Retinal pigment epithelial cell (primary cell): ENCODE measurements around the gene TSHZ2.

Experiments used
- DNase-seq: peaks from one replicate; pipeline ENCODE4 v3.0.0-alpha.2; 2010; ENCODE audit warnings: low read depth
- H3K4me3 ChIP-seq: 2 replicates; pipeline ENCODE4 v1.5.1; 2011; ENCODE audit warnings: mild to moderate bottlenecking, low read length, control low read depth, moderate library complexity
- CTCF ChIP-seq: conservative IDR thresholded peaks from 2 replicates; pipeline ENCODE4 v1.5.1; 2011; ENCODE audit warnings: low read depth, low read length, control low read depth, inconsistent platforms

TSHZ2 gene

GRCh38 chr20:53264604-53265003 is 292.4 kb downstream of the TSHZ2 start:
- TF ChIP-seq CTCF = no peak
- no peak for DNase-seq
- H3K4me3 ChIP-seq = no peak overlapping the region

GRCh38 chr20:53265304-53265875 is 293.2 kb downstream of the TSHZ2 start:
- DNase-seq = no peak
- TF ChIP-seq CTCF = no peak
- H3K4me3 ChIP-seq = no peak overlapping the region

- no peak for TF ChIP-seq CTCF
- H3K4me3 ChIP-seq = no peak overlapping the region
- no peak for DNase-seq
Observed at GRCh38 chr20:53269380-53269779, 297.2 kb downstream of the TSHZ2 start.

- no peak overlapping the region for H3K4me3 ChIP-seq
- no peak for DNase-seq
- no peak for TF ChIP-seq CTCF
Observed at GRCh38 chr20:53270792-53271375, 298.7 kb downstream of the TSHZ2 start.

- no peak for TF ChIP-seq CTCF
- no peak for DNase-seq
- H3K4me3 ChIP-seq = no peak overlapping the region
Observed at GRCh38 chr20:53274365-53274764, 302.2 kb downstream of the TSHZ2 start.

- no peak for DNase-seq
- H3K4me3 ChIP-seq = no peak overlapping the region
- TF ChIP-seq CTCF = no peak
Observed at GRCh38 chr20:53274807-53275206, 302.6 kb downstream of the TSHZ2 start.

GRCh38 chr20:53276143-53276542 is 304.0 kb downstream of the TSHZ2 start:
- no peak overlapping the region for H3K4me3 ChIP-seq

More at GRCh38 chr20:53276143-53276542, 304.0 kb downstream of the TSHZ2 start:
- no peak for DNase-seq
- no peak for TF ChIP-seq CTCF
